ENCODE data around the gene MTNR1A.
"Not testable (repeated sequence)": the region's sequence is repeated elsewhere in the genome, so short reads cannot be mapped to it uniquely, and the experiment has no call there.

The MTNR1A gene

DNA sequence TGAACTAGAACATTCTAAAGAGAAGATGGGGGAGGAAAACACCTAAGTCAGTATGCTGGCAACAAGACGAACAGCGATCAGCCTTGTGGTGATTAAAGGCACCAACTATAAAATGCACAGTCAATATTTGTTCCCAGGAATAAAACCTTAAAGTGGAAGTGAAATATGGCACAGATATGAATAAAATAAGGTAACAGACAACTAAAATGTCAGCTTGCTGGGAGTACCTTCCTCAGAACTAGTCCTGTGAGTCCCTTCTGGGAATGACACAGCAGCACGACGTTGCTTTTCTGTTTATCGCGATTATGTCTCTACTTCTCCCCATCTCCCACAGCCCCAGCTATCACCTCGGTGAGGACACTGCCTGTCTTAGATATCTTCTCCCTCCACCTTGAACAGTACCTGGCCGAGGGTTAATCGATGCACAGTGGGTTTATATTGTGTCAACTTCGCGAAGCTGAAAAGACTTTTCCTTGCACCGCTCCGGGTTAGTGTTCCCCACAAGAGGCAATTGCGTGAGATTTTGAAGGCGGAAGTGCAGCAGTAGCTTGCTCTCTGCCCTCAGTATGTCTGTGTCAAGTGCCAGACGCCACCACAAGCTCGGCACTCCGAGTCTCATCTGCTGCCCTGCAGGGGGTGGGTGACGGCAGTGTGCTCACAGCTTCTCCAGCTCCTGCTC lies 17.4 kb downstream of the MTNR1A start:
- TF ChIP-seq CTCF (IDR thresholded peaks at IDR 0.05; ENCODE audit: borderline replicate concordance, control extremely low read depth, extremely low read depth, insufficient read depth, missing control alignments): no peak
- DNase-seq (ENCODE audit: low spot score): no peak
- in situ Hi-C loops (cut with MboI; ENCODE audit: low sequenced_read_pairs, unreplicated experiment): no loop called here

DNA sequence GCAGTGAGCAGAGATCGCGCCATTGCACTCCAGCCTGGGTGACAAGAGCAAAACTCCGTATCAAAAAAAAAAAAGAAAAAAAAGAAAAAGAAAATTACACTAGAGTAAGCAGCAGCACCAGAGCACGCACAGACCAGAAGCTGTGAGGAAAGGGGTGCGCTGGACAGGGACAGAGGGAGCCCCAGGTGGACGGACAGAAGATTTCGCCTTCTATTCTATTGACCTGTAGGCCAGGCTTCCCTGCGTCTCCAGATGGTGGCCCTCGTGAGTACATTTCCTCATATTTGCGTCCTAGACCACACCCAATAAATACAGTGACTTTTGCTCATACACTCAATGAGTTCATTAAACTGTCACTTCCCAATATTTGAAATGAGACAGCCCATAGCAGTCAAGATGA lies 19.1 kb downstream of the MTNR1A start:
- DNase-seq (ENCODE audit: low spot score): no peak
- in situ Hi-C loops (cut with MboI; ENCODE audit: low sequenced_read_pairs, unreplicated experiment): no loop called here
- TF ChIP-seq CTCF (IDR thresholded peaks at IDR 0.05; ENCODE audit: borderline replicate concordance, control extremely low read depth, extremely low read depth, insufficient read depth, missing control alignments): no peak

GRCh38 chr4:186534056-186534455 lies 21.3 kb downstream of the MTNR1A start:
- DNase-seq (ENCODE audit: low spot score): no peak
- no peak for TF ChIP-seq CTCF (IDR thresholded peaks at IDR 0.05; ENCODE audit: borderline replicate concordance, control extremely low read depth, extremely low read depth, insufficient read depth, missing control alignments)
- in situ Hi-C loops (cut with MboI; ENCODE audit: low sequenced_read_pairs, unreplicated experiment): no loop called here

DNA sequence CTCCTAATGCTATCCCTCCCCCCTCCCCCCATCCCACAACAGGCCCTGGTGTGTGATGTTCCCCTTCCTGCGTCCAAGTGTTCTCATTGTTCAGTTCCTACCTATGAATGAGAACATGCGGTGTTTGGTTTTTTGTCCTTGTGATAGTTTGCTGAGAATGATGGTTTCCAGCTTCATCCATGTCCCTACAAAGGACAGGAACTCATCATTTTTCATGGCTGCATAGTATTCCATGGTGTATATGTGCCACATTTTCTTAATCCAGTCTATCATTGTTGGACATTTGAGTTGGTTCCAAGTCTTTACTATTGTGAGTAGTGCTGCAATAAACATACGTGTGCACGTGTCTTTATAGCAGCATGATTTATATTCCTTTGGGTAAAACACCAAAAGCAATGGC lies 31.4 kb downstream of the MTNR1A start:
- in situ Hi-C loops (cut with MboI; ENCODE audit: low sequenced_read_pairs, unreplicated experiment): not testable (repeated sequence)

DNA sequence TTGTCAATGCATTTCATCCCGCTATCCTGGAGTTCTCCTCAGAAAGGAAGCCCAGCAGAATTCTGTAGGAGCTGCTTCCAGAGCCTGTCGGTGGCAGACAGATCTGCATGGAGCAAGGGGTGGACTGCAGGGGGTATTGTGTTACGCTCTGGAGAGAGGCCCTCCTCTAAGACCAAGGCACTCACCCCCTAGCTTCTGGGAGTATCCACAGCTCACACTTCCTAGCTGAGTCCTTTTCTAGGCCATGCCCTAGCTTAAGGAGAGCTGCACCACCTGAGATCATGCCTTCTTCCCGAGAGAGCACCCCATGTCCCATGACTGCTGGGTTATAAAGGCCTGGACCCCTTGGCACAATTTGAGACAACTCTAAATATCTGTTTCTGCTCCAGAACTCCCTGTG lies 39.1 kb downstream of the MTNR1A start:
- TF ChIP-seq CTCF (IDR thresholded peaks at IDR 0.05; ENCODE audit: borderline replicate concordance, control extremely low read depth, extremely low read depth, insufficient read depth, missing control alignments): no peak
- no peak for DNase-seq (ENCODE audit: low spot score)
- in situ Hi-C loops (cut with MboI; ENCODE audit: low sequenced_read_pairs, unreplicated experiment): no loop called here

More for the DNA sequence above, 31.4 kb downstream of the MTNR1A start:
- not testable (repeated sequence) for DNase-seq (ENCODE audit: low spot score)

DNA sequence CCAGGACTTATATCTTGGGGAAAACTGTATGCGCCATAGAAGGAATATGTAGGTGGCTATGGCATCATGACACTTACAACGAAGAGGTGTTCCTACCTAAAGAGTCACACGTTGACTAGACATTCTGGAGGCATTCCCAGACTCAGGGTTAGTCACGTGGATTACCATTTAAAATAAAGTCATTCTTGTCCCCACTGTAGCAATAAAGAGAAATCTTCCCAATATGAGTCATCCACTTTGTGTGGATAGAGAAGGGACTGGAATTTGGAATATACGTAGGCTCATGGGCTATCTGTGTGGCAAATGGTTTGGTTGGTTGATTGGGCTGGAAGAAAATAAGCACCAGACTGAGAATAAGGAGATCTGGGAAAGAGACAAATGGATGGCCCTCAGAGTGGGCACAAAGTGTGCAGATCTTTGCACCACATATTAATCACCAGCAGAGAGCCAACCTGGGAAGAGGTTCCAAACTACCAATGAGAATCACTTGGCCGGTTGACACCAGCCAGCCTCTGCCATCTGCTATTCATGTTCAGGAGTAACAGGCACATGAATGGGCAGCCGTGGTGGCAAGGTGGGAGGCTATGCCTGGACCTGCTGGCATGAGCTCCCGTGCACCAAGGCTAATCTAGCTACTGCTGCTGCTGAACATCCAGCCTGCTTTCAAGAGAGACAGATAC lies 41.0 kb downstream of the MTNR1A start:
- in situ Hi-C loops (cut with MboI; ENCODE audit: low sequenced_read_pairs, unreplicated experiment): no loop called here
- TF ChIP-seq CTCF (IDR thresholded peaks at IDR 0.05; ENCODE audit: borderline replicate concordance, control extremely low read depth, extremely low read depth, insufficient read depth, missing control alignments): no peak
- DNase-seq (ENCODE audit: low spot score): no peak

- DNase-seq (ENCODE audit: low spot score); in situ Hi-C loops (cut with MboI; ENCODE audit: low sequenced_read_pairs, unreplicated experiment): not testable (repeated sequence)
Observed at GRCh38 chr4:186504771-186505170, 50.6 kb downstream of the MTNR1A start.

Measured in GM13976 (cell line).